Epithelial cell of esophagus (primary cell): Measurements from ENCODE around the gene PLXDC1.

Experiments
- DNase-seq: peaks from one replicate; pipeline ENCODE4 v3.0.0; 2010; ENCODE audit warnings: low read depth
- H3K4me3 ChIP-seq: 2 replicates; pipeline ENCODE4 v1.5.1; 2011; ENCODE audit warnings: mild to moderate bottlenecking, low read length, control low read depth
- TF ChIP-seq, protein P1 (sequence below): IDR thresholded peaks from 2 replicates; pipeline ENCODE4 v1.5.1; 2011; ENCODE audit warnings: low read depth, mild to moderate bottlenecking, low read length, control low read depth, inconsistent platforms; ENCODE audit not compliant: insufficient read depth; ENCODE audit errors: missing control alignments

The PLXDC1 gene

DNA sequence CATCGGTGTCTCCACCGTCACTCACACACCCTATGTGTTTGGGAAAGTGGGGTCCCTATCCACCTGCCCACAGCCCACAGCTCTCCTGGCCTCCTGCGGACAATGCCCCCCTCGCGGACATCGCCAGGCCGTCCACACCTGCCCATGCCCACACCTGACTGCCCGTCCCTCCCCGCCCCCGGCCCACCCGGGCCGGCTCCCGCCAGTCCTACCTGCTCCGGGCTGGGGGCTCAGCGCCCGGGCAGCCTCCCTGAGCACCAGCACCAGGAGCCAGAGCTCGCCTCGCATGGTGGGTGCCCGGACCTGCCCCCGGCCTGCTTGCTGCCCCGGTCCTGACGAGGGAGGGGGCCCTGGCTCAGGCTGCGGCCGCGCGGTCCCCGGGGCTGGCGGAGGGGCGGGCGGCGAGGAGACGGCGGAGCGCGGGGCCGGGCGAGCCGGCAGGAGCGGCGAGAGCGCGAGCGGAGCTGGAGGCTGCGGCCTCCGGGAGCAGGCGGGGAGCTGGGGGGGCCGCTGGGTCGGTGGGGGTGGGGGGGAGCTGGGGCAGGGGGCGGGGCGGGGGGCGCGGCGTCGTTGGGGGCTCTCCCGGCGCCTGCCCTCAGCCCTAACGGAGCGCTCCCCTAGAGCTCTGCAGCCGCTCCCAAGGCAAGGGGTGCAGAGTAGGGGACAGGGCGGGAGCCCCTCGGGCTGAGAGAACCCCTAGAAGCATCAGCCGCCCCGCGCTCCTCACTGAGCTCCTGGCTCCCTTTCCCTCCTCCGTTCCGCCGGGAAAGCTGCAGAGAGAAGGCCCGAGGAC, at the start of gene PLXDC1:
TSS of gene PLXDC1 (minus strand) at position 488 of the 793 bp plus-strand sequence. CDS start at position 288, 200 bp downstream.
- no peak for DNase-seq
- peak within 1 kb of the TSS; percentile 84 for H3K4me3 ChIP-seq
- TF ChIP-seq, protein P1, sequence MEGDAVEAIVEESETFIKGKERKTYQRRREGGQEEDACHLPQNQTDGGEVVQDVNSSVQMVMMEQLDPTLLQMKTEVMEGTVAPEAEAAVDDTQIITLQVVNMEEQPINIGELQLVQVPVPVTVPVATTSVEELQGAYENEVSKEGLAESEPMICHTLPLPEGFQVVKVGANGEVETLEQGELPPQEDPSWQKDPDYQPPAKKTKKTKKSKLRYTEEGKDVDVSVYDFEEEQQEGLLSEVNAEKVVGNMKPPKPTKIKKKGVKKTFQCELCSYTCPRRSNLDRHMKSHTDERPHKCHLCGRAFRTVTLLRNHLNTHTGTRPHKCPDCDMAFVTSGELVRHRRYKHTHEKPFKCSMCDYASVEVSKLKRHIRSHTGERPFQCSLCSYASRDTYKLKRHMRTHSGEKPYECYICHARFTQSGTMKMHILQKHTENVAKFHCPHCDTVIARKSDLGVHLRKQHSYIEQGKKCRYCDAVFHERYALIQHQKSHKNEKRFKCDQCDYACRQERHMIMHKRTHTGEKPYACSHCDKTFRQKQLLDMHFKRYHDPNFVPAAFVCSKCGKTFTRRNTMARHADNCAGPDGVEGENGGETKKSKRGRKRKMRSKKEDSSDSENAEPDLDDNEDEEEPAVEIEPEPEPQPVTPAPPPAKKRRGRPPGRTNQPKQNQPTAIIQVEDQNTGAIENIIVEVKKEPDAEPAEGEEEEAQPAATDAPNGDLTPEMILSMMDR: no peak

DNA sequence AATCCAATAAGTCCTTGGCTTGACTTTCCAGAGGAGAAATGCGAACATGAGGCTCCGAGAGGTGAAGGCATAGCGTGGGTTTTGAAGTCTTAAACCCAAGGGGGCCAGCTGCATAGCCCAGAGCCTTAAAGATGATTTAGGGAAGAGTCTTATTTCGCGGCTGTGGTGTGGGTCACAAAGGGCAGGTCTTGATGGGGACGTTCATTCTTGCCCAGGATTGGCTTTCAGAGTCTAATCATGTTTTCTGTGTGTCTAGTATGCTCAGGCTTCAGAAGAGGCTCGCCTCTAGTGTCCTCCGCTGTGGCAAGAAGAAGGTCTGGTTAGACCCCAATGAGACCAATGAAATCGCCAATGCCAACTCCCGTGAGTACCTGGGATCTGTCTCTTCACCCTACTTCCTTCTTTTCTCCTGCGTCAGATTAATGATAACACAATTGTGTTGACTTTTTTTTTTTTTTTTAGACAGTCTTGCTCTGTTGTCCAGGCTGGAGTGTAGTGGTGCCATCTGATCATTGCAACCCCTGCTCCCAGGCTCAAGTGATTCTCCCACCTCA, 49.6 kb upstream of the PLXDC1 start:
- peak overlapping the region; percentile 99 for H3K4me3 ChIP-seq
- TF ChIP-seq, protein P1: no peak
- DNase-seq: no peak

DNA sequence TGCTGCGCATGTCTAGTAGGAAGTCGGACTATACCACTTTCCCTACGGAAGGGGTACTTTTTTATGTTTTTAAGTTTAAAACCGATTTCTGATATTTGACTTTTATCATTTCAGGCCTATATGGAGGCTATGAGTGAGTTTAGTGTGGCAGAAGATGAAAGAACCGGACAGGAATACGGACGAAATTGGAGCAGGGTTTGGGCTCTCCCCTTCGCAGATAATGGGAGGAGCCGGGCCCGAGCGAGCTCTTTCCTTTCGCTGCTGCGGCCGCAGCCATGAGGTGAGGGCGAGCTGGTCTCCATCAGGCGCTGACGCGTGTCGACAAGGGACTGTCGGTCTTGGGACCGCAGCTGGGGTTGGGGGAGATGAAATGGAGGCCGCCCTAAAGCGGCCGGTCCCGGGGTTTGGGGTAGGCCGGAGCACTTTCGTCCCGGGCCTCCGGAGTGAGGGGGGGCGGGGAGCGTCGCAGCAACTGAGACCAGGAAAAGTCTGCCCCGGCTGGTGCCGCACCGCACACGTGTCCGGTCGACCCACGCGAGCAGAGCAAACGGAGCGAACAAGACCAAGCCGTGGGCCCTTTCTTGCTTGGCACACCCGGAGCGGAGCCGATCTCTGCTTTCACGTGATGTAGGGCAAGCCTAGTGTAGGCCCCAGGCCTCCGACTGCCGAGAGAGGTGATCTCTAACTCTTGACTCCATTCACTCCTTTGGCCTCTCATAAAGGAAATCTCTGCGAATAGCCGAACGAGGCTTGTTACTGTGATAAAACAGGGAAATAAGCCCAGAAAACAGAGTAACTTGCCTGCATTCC, 48.8 kb upstream of the PLXDC1 start, which contains the start of gene RPL19:
TSS of gene RPL19 (plus strand) at position 214 of the 810 bp plus-strand sequence. CDS start at position 276, 62 bp downstream.
- TF ChIP-seq, protein P1: no peak
- H3K4me3 ChIP-seq: peak within 1 kb of the TSS; percentile 99
- DNase-seq: peak; percentile 33

DNA sequence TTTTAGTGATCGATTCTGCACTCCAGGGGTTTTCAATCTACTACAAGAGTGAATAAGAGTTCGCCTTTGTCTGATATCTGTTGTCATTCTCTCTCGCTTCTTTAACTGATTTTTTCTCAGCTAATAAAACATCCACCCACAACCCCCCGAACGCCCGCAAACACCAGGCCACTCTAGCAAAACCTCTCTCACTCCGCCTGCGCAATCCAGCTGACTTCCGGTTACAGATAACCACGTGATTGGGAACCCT, 48.3 kb upstream of the PLXDC1 start:
- peak overlapping the region; percentile 99 for H3K4me3 ChIP-seq
- TF ChIP-seq, protein P1: no peak
- DNase-seq: peak; percentile 94

DNA sequence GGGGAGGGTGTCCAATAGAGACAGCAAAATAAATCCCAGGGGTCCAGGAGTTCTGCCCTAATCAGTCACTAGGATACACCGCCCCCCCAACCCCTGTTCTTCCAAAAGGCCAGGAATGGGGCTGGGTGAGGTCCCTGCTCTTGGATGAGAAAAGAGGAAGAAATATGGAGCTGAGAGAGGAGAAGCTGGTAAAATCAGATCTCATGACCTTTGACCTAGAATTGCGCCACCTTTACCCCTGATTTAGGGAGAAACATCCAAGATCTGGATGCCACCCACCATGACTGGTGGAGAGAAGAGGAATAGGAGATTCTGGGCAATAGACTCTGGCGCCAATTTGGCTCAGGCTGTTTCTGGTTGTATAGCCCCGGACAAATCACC, 46.7 kb upstream of the PLXDC1 start:
- TF ChIP-seq, protein P1: no peak
- no peak overlapping the region for H3K4me3 ChIP-seq
- no peak for DNase-seq

DNA sequence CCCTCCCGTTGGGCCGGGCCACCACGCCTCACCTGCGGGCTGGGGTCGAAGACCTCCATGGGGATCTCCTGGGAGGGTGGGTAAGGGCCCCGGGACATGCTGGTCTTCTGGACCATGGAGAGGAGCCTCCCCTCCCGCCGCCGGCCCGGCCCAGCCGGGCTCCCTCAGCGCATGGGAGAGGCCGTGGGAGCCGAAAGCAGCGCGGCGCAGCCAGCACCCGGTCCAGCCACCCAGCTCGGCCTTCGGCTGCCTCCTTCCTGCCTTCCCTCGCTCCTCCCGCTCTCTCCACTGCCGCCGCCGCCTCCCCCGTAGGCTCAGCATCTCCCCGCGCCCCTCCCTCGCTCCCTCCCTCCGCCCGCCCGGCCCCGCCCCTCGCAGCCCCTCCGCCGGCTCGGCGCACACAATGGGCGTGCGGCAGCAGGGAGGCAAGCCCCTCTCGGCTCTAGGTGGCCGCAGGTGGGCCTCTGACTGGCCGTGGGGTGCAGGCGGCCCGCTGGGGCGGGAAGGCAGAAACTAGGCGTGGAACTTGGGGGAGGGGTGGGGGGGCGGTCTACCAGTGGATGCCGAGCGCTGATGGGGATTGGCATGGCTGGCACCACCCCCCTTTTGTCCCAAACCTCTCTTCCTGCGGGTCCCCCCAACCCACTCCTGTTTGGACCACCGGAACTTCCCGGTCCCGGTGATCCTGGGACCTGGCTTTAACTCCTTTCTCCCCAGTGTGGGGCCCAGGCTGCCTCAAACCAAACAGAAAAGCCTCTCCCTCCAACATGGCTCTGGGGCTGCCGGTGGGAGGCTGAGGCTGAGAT, 46.1 kb upstream of the PLXDC1 start, which contains the start of gene CACNB1:
TSS of gene CACNB1 (minus strand) at position 290 of the 806 bp plus-strand sequence. CDS start at position 116, 174 bp downstream.
- DNase-seq: peak; percentile 72
- TF ChIP-seq, protein P1: no peak
- peak within 1 kb of the TSS; percentile 62 for H3K4me3 ChIP-seq
